ENCODE measurements around the gene CLIP1. TPM values are rescaled to one million over a fixed set of nuclear protein-coding genes. Genes with fewer than 3 reads are reported as not detected.
A peak's percentile ranks its signal among the peaks of the same experiment; 100 is the strongest.

CLIP1 gene
- total and polyA plus RNA-seq, 2 of the 8 experiments (the other 6 are each of a cell fraction or from before 2014, with no cell fraction given), result 19.0 to 27.6 TPM

- POLR2A ChIA-PET (ENCODE audit: partially characterized antibody), result no interaction called here
- no peak for TF ChIP-seq SIRT6 (IDR thresholded peaks at IDR 0.05; ENCODE audit: low read length)
- TF ChIP-seq CBX8 (IDR thresholded peaks at IDR 0.05; ENCODE audit: borderline replicate concordance, low read depth, low read length), result no peak
- no peak for TF ChIP-seq ASH2L (IDR thresholded peaks at IDR 0.05; ENCODE audit: low read length)
- TF ChIP-seq RXRA (IDR thresholded peaks at IDR 0.05; ENCODE audit: insufficient read depth, low read depth, low read length), result no peak
- TF ChIP-seq KDM4A (IDR thresholded peaks at IDR 0.05; ENCODE audit: low read depth, low read length, severe bottlenecking), result no peak
- TF ChIP-seq CHD1 (IDR thresholded peaks at IDR 0.05; ENCODE audit: low read depth, low read length), result no peak
- TF ChIP-seq MAFK (IDR thresholded peaks at IDR 0.05; ENCODE audit: low read depth, low read length), result no peak
- no peak for TF ChIP-seq JUND (IDR thresholded peaks at IDR 0.05; ENCODE audit: low read length)
- no peak for TF ChIP-seq E2F6 (IDR thresholded peaks at IDR 0.05)
- no peak for TF ChIP-seq RBBP5 (IDR thresholded peaks at IDR 0.05; ENCODE audit: borderline replicate concordance, low read depth, low read length)
- TF ChIP-seq CTBP2 (IDR thresholded peaks at IDR 0.05; ENCODE audit: borderline replicate concordance, insufficient read depth, insufficient read length, low read length), result no peak
- no peak for TF ChIP-seq CEBPB (IDR thresholded peaks at IDR 0.05; ENCODE audit: low read depth, low read length)
- no peak for TF ChIP-seq POU5F1 (IDR thresholded peaks at IDR 0.05; ENCODE audit: low read depth, low read length)
- no peak for TF ChIP-seq SIN3A (conservative IDR thresholded peaks at IDR 0.05 in 1 of 2, IDR thresholded peaks at IDR 0.05 in 1 of 2; ENCODE audit: low read depth in 1 of 2, low read length in 2 of 2)
Measured at GRCh38 chr12:122312926-122313325, 109.5 kb downstream of the CLIP1 start.

More at GRCh38 chr12:122312926-122313325, 109.5 kb downstream of the CLIP1 start:
- Histone ChIP-seq H2AFZ (ENCODE audit: low read length) (no peak overlapping the region), H3K4me1 (replicated peaks in 1 of 4; ENCODE audit: control insufficient read depth in 3 of 4, insufficient read depth in 4 of 4, low read length in 3 of 4) (no peaks in the 10 kb centered on the region), H4K8ac (ENCODE audit: extremely low read depth, insufficient read depth, low read length) (0 out of 2 replicates have a peak overlapping the region, but pooled peaks have one; percentile 45), H2BK12ac (ENCODE audit: low read depth, low read length) (no peak overlapping the region), H3K27ac (ENCODE audit: low read depth, low read length) (no peak overlapping the region), H2BK20ac (ENCODE audit: low read length) (no peak overlapping the region), H4K20me1 (replicated peaks in 1 of 2; ENCODE audit: control insufficient read depth in 1 of 2, insufficient read depth in 2 of 2, low read length in 2 of 2) (peaks cover 0 to 2% of the 10 kb centered on the region in 2 experiments), H2AK5ac (ENCODE audit: low read depth, low read length) (no peak overlapping the region), H3K9me3 (ENCODE audit: insufficient read depth in 2 of 2, low read depth in 1 of 2, low read length in 1 of 2) (no peaks in the 10 kb centered on the region), H3K4me2 (ENCODE audit: insufficient read depth in 1 of 2, low read depth in 2 of 2, low read length in 2 of 2) (no peak overlapping the region), H3K9ac (replicated peaks in 1 of 4; ENCODE audit: extremely low read depth in 1 of 4, low read depth in 3 of 4, low read length in 3 of 4) (no peak overlapping the region), H2BK5ac (ENCODE audit: low read depth, low read length) (no peak overlapping the region), H3K18ac (ENCODE audit: extremely low read depth, low read length) (no peak overlapping the region), H3K23me2 (ENCODE audit: low read depth, low read length) (no peaks in the 10 kb centered on the region), H4K5ac (ENCODE audit: insufficient read length, low read depth, low read length) (no peak overlapping the region), H3K4me3 (ENCODE audit: extremely low read depth in 1 of 4, insufficient read depth in 2 of 4, low read depth in 3 of 4, low read length in 4 of 4) (no peak overlapping the region), H3K79me2 (ENCODE audit: control insufficient read depth in 1 of 2, insufficient read depth in 2 of 2, low read length in 2 of 2) (no peaks in the 10 kb centered on the region), H3K23ac (ENCODE audit: insufficient read length) (no peak overlapping the region), H3K56ac (replicated peaks; ENCODE audit: insufficient read length, low read depth, low read length) (no peak overlapping the region), H3K27me3 (replicated peaks in 1 of 4; ENCODE audit: control insufficient read depth in 3 of 4, extremely low read depth in 1 of 4, insufficient read depth in 3 of 4, low read length in 3 of 4) (no peaks in the 10 kb centered on the region), H2BK15ac (ENCODE audit: low read length) (no peak overlapping the region), H2BK120ac (replicated peaks; ENCODE audit: low read depth, low read length) (no peak overlapping the region), H4K91ac (replicated peaks; ENCODE audit: insufficient read length, low read length) (no peak overlapping the region), H3K79me1 (ENCODE audit: low read depth, low read length) (no peaks in the 10 kb centered on the region), H3K14ac (ENCODE audit: insufficient read length) (no peak overlapping the region), H3K4ac (replicated peaks; ENCODE audit: insufficient read length, low read depth, low read length) (no peak overlapping the region), H3K36me3 (ENCODE audit: control insufficient read depth in 2 of 4, insufficient read depth in 4 of 4, low read length in 3 of 4) (no peaks in the 10 kb centered on the region; a peak in 1 of 8 replicates)
- FAIRE-seq, result no peak
- CTCF ChIA-PET (ENCODE audit: partially characterized antibody), result interaction anchor here (0.6 to 2.2 kb wide), 4 partner anchors 9 to 573 kb away, joined by 3 to 13 read pairs (median 6); no protein-coding TSS in a partner anchor
- 86% methylated on average over 5 of the region's 5 CpGs; no CpG with 5 or more reads in 1 of the 2 experiments for WGBS, 2 experiments (ENCODE audit: extremely low coverage in 1 of 2, insufficient coverage in 1 of 2, insufficient read length in 1 of 2, insufficient replicate concordance in 2 of 2, low coverage in 1 of 2, low lambda C conversion rate in 2 of 2, missing lambda C conversion rate in 1 of 2)
- DNase-seq (ENCODE audit: low read depth in 1 of 2, low spot score in 2 of 2), result no peak

Data from H1 (cell line).